Neural crest cell (in vitro differentiated cells): ENCODE data around the gene MAGI2. TPM values are rescaled to one million over a fixed set of nuclear protein-coding genes. Genes with fewer than 3 reads are reported as not detected.
"Not testable (repeated sequence)": the region's sequence is repeated elsewhere in the genome, so short reads cannot be mapped to it uniquely, and the experiment has no call there.

Experiments
- DNase-seq: peaks from one replicate; pipeline ENCODE4 v3.0.0; 2021; ENCODE audit warnings: low read depth, mixed read lengths, low spot score
- H3K27ac Mint-ChIP-seq: one replicate; pipeline ENCODE4 v1.8.0; 2021; ENCODE audit warnings: mild to moderate bottlenecking, mixed read lengths; ENCODE audit not compliant: unreplicated experiment
- H3K27me3 Mint-ChIP-seq: 2 replicates; pipeline ENCODE4 v1.8.0; 2021; ENCODE audit warnings: low read depth, mild to moderate bottlenecking, mixed read lengths
- H3K36me3 Mint-ChIP-seq: 2 replicates; pipeline ENCODE4 v1.8.0; 2021; ENCODE audit warnings: low read depth, mild to moderate bottlenecking, mixed read lengths
- H3K4me1 Mint-ChIP-seq: 2 replicates; pipeline ENCODE4 v1.8.0; 2021; ENCODE audit warnings: mixed read lengths
- H3K4me3 Mint-ChIP-seq: one replicate; pipeline ENCODE4 v1.8.0; 2021; ENCODE audit warnings: mild to moderate bottlenecking, mixed read lengths
- H3K9me3 Mint-ChIP-seq: 2 replicates; pipeline ENCODE4 v1.8.0; 2021; ENCODE audit warnings: mixed read lengths
- total RNA-seq: library from RNA; stranded (reverse); gene quantifications from 2 replicates; pipeline ENCODE4 v1.2.1, GENCODE V29; 2021
- TF ChIP-seq, protein P1 (sequence below): fragments of 200-600 bp; sonication (generic); conservative IDR thresholded peaks from 2 replicates; pipeline ENCODE4 v1.5.0; 2021; ENCODE audit warnings: antibody characterized with exemption, mild to moderate bottlenecking

MAGI2 gene
- total RNA-seq, 1 donor from 2014 or later, result 10.0 TPM

DNA sequence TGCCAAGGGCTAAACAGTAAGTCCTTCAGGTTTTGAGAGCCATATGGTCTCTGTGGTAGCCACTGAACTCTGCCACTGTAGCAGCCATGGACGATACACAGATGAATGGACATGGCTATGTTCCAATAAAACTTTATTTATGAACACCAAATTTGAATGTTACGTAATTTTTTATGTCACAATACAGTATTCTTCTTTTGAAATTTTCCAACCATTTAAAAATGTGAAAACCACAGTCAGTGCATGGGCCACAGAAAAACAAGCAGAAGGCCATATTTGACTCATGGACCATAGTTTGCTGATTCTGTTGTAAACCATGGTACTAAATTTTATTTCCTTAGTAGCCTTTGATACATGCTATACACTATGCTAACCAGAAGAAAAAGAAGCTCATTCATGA lies 361.8 kb downstream of the MAGI2 start:
- H3K4me3 Mint-ChIP-seq, result no peak overlapping the region
- no peaks in the 10 kb centered on the region for H3K27me3 Mint-ChIP-seq
- no peak for DNase-seq
- peaks cover 8% of the 10 kb centered on the region for H3K36me3 Mint-ChIP-seq
- H3K9me3 Mint-ChIP-seq, result peaks cover 12% of the 10 kb centered on the region
- no peak overlapping the region for H3K27ac Mint-ChIP-seq
- no peaks in the 10 kb centered on the region for H3K4me1 Mint-ChIP-seq
- TF ChIP-seq, protein P1, sequence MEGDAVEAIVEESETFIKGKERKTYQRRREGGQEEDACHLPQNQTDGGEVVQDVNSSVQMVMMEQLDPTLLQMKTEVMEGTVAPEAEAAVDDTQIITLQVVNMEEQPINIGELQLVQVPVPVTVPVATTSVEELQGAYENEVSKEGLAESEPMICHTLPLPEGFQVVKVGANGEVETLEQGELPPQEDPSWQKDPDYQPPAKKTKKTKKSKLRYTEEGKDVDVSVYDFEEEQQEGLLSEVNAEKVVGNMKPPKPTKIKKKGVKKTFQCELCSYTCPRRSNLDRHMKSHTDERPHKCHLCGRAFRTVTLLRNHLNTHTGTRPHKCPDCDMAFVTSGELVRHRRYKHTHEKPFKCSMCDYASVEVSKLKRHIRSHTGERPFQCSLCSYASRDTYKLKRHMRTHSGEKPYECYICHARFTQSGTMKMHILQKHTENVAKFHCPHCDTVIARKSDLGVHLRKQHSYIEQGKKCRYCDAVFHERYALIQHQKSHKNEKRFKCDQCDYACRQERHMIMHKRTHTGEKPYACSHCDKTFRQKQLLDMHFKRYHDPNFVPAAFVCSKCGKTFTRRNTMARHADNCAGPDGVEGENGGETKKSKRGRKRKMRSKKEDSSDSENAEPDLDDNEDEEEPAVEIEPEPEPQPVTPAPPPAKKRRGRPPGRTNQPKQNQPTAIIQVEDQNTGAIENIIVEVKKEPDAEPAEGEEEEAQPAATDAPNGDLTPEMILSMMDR, result no peak

DNA sequence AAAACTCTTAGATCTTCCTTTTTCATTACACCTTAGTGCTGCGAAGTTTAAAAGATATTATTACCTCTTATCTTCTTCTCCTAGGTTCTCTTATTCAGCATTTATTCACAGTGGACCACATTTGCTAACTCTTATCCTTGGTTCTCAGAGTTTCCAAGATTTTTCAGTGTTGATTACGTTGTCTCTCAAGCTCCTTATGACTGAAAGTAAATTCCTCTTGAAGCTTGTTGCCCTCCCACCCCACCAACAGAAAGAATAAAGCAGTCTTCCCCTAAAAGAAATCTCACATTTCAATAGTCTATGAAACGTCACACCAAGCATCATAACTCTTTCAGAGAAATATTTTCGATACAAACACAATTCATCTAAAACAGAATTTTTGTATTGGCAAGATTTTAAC lies 362.5 kb downstream of the MAGI2 start:
- no peak for DNase-seq
- Mint-ChIP-seq H3K36me3 (peaks cover 8% of the 10 kb centered on the region), H3K9me3 (peaks cover 12% of the 10 kb centered on the region), H3K27ac (no peak overlapping the region), H3K4me1 (no peaks in the 10 kb centered on the region), H3K4me3 (no peak overlapping the region), H3K27me3 (no peaks in the 10 kb centered on the region)
- TF ChIP-seq, protein P1, result no peak

DNA sequence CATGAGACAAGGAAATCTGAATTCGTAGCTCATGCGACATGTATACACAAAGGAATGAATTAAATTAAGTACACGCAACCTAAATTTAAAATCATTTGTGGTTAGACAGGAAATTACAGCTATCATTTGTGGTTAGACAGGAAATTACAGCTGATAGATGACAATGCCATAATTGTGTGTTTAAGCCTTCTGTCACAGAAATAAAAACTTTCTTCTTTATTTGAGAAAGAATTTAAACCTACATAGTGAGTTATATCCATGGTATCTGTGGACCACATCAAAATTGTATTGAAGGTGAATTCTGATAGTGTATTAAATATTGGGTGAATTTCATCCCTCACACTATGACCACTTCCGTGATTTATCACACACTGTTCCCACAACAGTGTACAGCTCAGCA lies 362.9 kb downstream of the MAGI2 start:
- TF ChIP-seq, protein P1, result no peak
- H3K36me3 Mint-ChIP-seq, result peaks cover 8% of the 10 kb centered on the region
- H3K4me3 Mint-ChIP-seq, result no peak overlapping the region
- no peak for DNase-seq
- H3K9me3 Mint-ChIP-seq, result peaks cover 14% of the 10 kb centered on the region
- H3K27ac Mint-ChIP-seq, result no peak overlapping the region
- H3K27me3 Mint-ChIP-seq, result no peaks in the 10 kb centered on the region
- H3K4me1 Mint-ChIP-seq, result no peaks in the 10 kb centered on the region

DNA sequence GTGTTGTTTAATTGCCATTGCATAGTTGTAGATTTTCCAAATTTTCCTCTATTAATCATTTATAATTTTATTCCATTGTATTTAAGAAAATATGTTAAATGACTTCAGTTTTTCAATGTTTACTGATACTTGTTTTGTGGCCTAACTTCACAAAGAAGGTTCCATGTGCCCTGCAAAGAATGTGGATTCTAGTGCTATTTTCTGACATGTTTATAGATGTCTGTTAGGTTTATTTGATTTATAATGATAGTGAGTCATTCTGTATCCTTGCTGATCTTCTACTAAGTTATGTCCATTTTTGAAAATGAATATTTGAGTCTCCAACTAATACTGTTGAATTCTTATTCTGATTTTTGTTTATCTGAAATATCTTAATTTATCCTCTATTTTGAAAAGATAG lies 369.0 kb downstream of the MAGI2 start:
- Mint-ChIP-seq H3K9me3 (peaks cover 13% of the 10 kb centered on the region), H3K27me3 (no peaks in the 10 kb centered on the region), H3K4me1 (no peaks in the 10 kb centered on the region), H3K27ac (no peak overlapping the region), H3K36me3 (peaks cover 8% of the 10 kb centered on the region), H3K4me3 (no peak overlapping the region)
- TF ChIP-seq, protein P1, result no peak
- no peak for DNase-seq

DNA sequence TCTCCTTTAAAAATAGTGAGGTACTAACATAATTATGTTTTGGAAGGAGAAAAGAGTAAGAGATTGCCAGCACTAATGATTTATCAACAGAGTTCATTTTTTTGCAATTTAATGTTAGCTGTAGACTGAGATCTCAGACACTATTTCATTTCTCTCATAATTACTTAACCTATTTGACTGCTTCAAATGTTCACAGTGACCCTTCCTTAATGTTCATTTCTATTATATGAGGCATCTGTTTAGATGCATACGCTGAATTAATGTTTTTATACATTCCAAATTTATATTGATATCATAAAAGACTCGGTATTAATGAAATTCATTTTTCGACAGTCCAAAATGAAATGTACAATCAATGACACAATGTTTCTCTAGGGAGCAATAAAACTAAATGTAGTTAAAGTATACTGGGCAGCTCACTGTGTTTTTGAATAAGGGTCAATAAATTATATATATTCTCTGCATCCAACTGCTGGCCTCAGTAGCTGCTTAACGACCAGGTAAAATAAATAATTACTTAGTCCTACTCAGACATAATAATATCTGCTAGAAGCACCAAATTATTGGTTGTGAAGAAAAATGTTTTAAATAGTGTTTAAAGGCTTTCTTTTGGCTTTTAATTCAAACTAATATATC lies 373.4 kb downstream of the MAGI2 start:
- Mint-ChIP-seq H3K27me3 (no peaks in the 10 kb centered on the region), H3K4me1 (no peaks in the 10 kb centered on the region), H3K4me3 (no peak overlapping the region), H3K27ac (no peak overlapping the region), H3K9me3 (no peaks in the 10 kb centered on the region), H3K36me3 (no peaks in the 10 kb centered on the region)
- no peak for DNase-seq
- TF ChIP-seq, protein P1, result no peak

DNA sequence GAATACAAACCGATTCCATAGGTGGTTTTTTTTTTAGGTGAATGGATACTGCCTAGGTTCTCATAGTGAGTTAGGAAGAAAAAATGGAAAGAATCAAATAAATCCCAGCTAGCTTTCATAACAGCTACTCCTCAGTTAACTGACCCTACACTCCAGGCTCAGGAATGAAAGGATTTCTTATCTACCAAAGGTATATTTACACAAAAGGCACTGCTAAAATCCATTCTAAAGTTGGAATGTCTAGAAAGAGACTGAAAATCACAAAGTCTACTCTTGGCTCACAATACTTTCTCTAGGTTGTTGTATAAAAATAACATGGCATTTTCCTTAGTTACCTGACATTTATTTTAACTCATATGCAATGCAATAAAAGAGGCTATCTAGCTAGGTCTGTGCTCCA lies 375.2 kb downstream of the MAGI2 start:
- TF ChIP-seq, protein P1, result no peak
- Mint-ChIP-seq H3K27me3 (no peaks in the 10 kb centered on the region), H3K4me1 (no peaks in the 10 kb centered on the region), H3K9me3 (no peaks in the 10 kb centered on the region), H3K27ac (no peak overlapping the region), H3K4me3 (no peak overlapping the region), H3K36me3 (no peaks in the 10 kb centered on the region)
- no peak for DNase-seq

DNA sequence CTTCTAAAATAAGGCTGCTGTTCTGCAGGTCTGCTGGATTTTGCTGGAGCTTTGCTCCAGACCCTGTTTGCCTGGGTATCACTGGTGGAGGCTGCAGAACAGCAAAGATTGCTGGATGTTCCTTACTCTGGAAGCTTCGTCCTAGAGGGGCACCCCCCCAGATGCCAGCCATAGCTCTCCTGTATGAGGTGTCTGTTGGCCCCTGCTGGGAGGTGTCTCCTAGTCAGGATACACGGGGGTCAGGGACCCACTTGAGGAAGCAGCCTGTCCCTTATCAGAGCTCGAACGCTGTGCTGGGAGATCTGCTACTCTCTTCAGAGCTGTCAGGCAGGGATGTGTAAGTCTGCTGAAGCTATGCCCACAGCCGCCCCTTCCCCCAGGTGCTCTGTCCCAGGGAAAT lies 382.3 kb downstream of the MAGI2 start:
- H3K9me3 Mint-ChIP-seq, H3K4me3 Mint-ChIP-seq, H3K27me3 Mint-ChIP-seq, H3K27ac Mint-ChIP-seq, DNase-seq, H3K36me3 Mint-ChIP-seq, H3K4me1 Mint-ChIP-seq: not testable (repeated sequence)
